GM19035 (cell line): ENCODE data around the gene TUFM.
"Not testable (repeated sequence)": the region's sequence is repeated elsewhere in the genome, so short reads cannot be mapped to it uniquely, and the experiment has no call there.

Source experiments
- ATAC-seq: cut with Tn5 transposase; IDR thresholded peaks from one replicate; pipeline ENCODE4 v1.9.1; 2021; ENCODE audit not compliant: unreplicated experiment

The TUFM gene

DNA sequence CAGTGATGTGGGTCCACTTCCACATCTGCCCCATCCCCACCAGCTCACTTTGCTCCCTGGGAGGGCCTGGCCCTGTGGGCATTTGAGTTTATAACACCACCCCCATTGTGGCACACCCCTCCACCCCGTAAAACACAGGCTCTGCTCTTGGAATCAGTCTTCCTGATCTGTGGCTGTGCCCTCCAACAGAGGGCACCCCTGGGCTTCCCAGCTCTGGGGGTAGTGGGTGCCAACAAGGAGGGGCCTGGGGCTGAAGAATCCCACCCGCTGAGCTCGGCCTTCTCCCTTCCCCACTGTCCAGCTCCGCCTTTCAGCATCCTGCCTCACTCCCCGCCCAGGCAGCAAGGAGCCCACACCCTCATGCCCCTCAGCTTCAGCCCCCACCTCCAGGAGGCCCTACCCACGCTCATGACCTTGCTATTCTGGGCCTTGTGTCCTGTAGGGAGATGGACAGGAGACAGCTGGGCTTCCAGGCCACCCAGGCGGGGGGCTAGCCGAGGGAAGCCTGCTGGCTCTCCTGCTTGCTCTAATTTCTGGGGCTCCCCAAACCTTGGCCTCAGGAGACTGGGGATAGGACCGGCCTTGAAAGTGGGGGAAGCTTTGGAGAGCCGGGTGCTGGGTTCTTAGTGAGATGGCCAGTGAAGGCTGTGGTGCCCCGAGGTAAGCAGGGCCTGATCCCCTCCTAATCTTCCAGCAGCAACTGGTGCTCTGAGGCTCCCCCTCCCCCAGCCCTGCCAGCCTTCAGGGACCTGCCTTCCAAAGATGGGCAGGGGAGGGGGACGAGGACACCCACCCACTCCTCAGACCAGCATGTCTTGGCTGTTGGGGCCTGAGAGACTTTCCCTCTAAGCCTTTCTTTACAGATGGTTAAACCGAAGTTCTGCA, 29.2 kb upstream of the TUFM start:
- ATAC-seq: no peak

DNA sequence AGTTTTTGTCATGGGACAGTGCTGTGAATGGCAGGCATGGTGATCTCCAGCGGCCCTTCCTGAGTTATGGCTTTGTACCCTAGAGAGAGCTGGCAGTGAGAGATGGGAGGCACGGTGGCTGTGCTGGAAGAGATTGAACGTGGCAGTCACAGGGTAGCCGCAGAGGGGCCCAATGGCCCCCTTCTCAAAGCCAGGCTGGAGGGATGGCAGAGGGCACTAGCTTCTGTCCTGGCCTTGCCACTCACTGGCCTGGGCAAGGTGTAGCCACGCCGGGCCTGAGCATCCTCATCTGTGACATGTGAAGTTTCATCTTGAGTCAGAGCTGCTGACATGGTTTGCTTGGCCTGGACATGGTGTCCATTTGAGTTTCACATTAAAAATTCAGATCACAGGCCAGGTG, 28.3 kb upstream of the TUFM start:
- no peak for ATAC-seq

DNA sequence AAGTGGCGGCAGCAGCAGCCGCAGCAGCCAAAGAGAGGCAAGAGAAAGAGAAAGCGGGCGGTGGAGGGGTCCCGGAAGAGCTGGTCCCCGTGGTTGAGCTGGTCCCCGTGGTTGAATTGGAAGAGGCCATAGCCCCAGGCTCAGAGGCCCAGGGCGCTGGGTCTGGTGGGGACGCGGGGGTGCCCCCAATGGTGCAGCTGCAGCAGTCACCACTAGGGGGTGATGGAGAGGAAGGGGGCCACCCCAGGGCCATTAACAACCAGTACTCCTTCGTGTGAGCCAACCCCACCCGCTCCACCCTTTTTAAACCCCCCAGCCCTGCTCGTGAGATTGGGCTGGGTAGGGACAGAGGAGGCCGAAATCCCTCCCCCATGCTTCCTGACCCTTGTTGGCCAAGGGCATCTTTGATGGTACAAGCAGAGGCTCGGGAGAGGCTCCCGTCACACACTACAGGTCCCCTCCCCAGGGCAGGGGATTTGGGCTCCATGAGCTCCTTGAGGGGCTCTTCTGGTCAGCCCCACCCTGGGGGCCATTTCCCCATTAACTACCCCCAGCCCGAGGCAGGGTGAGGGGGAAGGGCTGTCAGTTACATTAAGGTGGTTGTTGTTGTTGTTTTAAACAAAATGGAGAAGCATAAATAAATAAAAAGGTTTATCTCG, 27.5 kb upstream of the TUFM start:
- ATAC-seq: no peak

DNA sequence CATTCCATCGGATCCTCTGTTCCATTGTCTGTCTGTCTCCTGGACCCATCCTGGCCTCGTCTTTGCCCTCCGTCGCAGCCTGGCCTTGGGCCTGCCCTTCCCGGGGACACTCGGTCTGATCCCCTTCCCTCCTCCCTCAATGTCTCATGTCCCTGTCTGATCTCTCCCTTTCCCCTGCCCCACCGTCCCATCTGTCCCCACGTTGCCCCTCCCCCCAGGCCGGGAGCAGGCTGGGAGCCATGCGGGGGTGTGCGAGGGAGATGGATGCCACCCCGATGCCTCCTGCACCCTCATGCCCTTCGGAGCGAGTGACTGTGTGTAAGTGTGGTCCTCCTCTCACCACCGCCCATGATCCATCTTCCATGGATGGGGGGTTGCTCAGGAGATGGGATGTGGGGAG, 26.8 kb upstream of the TUFM start:
- no peak for ATAC-seq

DNA sequence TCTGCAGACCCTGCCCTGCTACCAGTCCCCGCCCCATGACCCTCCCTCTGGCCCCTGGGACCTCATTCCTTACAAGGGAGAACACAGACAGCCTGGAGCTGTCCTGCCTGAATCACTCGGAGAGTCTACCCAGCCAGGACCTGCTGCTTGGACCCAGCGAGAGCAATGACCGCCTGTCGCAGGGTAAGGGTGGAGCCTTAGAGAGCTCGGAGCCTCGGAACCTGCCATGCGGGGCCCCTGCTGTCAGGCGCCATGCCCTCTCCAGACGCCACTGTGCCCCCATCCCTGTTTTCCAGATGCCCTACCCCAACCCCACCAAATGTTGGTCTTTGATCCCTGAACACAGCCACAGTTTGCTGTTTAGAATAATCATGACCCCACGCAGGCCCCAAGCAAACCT, 23.1 kb upstream of the TUFM start:
- ATAC-seq: no peak

DNA sequence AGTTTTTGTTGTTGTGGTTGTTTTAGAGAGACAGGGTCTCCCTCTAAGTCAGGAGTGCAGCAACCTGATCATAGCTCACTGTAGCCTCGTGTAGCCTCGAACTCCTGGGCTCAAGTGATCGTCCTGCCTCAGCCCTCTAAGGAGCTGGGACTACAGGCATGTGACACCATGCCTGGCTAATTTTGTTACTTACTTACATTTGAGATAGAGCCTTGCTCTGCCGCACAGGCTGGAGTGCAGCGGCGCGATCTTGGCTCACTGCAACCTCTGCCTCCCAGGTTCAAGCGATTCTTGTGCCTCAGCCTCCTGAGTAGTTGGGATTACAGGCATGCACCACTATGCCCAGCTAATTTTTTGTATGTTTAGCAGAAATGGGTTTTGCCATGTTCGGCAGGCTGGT, 21.5 kb upstream of the TUFM start:
- not testable (repeated sequence) for ATAC-seq

DNA sequence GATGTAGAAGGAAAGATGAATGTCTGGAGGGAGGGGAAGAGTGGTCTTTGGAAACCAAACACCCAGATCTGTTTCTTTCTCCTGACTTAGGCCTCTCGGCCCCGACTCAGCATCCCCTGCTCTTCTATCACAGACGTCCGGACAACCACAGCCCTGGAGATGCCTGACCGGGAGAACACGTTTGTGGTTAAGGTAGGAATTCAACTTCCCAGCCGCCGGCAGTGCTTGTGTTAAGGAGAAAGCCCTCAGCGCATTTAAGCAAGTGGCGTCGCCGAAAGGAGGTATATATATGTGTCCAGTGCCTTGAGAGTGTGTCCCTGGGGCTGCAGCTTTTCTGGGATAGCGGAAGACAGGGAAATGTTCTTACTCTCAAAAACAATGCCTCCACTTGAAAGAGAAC, 21.1 kb upstream of the TUFM start:
- ATAC-seq: no peak

DNA sequence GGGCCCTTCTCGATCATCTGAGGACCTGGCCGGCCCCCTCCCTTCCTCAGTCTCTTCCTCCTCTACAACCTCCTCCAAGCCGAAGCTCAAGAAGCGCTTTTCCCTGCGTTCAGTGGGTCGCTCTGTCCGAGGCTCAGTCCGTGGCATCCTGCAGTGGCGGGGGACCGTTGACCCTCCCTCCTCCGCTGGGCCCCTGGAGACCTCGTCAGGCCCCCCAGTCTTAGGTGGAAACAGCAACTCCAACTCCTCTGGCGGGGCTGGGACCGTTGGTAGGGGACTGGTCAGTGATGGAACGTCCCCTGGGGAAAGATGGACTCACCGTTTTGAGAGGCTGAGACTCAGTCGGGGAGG, 20.3 kb upstream of the TUFM start:
- no peak for ATAC-seq

DNA sequence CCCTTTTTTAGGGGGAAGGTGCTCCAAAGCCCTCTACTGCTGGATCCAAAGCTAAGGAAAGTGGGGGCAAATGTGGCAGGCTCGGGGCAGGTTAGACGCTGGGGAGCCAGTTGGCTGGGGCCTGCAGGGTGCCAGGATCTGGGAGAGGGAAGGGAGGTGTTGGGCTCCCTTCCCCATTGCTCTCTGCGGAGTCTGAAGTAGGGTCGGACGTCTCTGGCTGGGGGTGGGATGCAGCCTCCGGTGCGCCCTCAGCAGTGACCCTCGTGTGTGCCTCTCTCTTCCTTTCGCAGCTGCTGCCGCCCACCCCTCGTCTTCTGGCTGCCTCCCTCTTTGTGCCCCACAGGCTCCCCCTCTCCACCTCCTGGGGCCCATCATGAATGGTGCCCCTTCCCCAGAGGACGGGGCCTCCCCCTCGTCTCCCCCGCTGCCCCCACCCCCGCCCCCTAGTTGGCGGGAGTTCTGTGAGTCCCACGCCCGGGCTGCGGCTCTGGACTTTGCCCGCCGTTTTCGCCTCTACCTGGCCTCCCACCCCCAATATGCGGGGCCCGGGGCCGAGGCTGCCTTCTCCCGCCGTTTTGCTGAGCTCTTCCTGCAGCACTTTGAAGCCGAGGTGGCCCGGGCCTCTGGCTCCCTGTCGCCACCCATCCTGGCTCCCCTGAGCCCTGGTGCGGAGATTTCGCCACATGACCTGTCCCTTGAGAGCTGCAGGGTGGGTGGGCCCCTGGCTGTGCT, 19.7 kb upstream of the TUFM start:
- no peak for ATAC-seq

DNA sequence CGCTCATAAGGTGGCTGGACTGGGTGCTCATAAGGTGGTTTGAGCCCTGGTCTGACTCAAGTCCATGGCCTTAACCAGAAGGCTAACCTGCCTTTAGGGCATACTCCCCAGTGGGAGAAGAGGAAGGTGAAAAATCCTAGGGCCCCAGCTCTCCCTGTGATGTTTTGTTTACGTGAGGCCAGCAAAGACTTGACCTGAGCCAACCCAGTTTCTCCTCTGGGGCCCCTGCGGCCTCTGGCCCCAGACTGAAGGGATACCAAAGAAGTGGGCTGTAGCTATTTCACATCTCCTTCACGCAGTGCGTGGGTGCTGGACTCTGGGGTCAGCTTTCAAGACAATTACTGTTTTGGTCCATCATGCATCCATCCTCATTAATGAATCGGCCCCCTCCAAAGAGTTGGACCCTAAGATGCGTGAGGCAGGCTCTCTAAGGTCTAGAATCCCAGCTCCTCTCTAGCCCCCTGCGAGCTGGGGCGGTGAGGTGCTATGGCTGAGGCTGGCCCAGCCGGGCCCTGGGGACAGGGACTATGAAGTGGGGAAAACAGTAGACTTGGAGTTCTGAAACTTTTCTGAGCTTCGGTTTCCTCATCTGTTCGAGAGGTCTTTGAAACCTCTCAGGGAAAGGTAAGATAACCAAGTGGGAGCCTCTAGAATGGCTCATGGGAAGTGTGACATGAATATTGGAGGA, 19.0 kb upstream of the TUFM start:
- ATAC-seq: no peak

DNA sequence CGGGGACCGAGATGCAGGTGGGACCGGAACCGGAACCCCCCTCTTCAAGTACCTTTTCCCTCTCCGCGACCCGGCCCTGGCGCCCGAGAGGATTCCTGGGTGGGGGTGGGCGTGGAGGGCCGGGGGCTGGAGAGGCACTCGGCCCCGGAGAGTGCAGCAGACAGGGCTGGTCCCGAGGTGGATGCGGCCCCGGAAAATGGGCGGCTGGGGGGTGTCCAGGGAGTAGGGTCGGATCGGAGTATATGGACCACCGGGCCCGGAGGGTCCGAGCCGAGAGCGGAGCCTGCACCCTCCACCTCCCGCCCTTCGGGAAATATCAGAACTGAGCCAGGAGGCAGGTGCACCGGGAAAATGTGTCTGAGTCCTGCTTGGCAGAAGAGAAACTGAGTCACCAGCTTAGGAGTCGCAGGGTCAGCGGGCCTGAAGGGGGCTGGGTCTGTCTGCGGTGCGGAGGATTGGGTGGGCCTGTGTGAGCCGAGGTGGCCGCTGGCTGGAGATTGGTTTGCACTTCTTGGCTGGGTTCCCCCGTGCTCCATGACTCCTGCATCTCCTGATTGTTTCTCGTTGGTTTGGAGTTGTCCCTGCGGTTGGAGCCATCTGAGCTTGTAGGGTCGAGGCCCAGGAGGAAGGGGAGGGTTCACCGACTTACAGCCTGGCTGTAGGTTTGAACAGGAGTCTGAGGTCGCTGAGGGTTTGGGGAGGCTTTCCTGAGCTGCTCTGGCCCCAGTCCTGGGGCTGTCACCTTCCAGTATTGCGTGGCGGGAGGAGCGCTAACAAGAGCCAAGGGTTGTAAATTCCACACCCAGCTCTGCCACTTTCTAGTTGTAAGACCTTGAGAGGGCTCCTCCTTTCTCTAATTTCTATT, 18.0 kb upstream of the TUFM start:
- ATAC-seq: peak; percentile 6

DNA sequence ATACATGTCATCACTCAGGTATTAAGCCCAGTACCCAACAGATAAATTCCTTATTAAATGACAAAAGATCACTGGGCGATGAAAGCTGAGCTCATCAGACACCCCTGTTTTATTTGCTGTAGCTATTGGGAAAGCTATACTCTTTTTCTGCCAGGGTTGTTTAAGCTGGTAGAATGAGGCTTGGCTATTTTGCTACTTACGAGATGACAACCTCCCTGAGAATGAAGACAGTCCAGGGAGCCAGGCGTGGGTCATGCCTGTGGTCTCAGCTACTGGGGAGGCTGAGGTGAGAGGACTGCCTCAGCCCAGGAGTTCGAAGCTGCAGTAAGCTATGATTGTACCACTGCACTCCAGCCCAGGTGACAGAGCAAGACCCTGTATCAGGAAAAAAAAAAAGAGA, 13.2 kb upstream of the TUFM start:
- no peak for ATAC-seq

DNA sequence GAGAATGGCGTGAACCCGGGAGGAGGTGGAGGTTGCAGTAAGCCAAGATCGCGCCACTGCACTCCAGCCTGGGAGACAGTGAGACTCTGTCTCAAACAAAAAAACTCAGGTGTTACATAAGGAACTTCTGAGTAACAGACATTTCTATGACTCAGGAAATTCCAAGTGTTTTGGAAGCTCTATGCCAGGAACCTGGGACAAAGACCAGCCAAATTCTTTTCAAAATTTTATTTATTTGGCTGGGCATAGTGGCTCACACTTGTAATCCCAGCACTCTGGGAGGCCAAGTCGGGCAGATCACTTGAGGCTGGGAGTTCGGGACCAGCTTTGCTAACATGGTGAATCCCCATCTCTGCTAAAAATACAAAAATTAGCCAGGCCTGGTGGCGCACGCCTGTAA, 12.3 kb upstream of the TUFM start:
- ATAC-seq: no peak

DNA sequence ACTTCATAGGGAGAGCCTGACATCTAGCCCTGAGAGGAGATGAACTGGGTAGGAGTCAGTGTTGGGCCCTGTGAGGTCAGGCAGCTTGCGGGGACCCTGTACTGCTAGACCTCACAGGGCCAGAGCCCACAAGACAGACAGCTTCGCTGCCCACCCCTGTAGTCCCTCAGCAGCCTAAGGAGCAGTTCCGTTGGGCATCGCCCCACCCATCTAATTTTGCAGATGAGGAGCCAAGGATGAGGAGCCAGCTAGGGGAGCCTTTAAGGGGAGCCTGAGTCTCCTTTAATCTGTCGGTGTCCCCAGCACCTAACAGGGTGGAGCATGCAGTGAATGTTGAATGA, 755 bp upstream of the TUFM start:
- ATAC-seq: peak; percentile 7

DNA sequence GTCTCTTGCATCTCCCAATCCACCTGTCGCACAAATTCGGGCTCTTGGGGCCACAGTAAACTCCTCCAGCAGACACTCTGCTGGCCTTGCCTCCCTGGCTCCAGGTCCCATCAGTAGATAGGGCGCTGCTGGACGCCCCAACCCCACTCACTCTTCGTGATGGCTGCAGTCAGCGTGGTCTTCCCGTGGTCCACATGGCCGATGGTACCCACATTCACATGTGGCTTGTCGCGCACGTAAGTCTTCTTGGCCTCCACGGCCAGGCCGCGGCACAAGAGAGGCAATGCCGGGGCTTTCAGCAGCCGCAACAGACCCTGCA, 428 bp downstream of the TUFM start:
- ATAC-seq: peak; percentile 4

DNA sequence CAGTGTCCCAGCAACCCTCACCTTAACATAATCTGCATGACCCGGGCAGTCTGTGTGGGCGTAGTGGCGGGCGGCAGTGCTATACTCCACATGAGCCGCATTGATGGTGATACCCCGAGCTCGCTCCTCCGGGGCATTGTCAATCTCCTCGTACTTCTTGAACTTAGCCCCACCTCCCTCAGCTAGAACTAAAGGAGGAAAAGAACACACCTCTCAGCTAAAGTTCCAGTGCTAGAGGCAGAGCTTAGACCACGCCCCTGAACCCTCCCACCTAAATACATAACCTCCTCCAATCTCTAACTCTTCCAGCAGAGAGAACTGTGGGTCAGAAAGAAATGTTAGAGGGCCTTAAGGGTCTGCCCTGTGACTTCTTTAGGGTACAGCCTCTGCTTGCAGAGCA, 855 bp downstream of the TUFM start:
- no peak for ATAC-seq

DNA sequence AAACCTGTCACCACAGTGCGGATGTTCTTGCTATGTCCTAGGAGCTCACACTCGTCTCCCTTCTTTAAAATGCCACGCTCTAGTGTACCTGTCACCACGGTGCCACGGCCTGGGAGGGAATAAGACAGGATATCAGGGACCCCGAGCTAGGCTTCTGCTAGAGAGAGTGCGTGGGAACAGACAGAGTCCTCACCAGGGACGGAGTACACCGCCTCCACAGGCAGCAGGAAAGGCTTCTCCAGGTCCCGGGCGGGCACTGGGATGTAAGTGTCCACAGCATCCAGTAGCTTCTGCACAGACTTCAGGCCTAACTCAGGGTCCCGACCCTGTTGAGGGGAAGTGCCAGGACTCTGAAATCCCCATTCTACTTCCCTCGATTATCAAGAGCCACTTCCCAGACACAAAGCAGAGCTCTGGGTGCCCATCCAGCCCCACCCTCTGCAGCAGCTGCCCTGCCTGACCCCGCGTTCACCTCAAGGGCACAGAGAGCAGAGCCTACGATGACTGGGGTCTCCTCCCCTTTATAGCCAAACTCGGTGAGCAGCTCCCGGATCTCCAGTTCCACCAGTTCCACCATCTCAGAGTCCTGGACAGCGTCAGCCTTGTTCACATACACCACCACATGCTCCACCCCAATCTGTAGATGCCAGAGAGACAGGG, 1.8 kb downstream of the TUFM start:
- ATAC-seq: no peak

DNA sequence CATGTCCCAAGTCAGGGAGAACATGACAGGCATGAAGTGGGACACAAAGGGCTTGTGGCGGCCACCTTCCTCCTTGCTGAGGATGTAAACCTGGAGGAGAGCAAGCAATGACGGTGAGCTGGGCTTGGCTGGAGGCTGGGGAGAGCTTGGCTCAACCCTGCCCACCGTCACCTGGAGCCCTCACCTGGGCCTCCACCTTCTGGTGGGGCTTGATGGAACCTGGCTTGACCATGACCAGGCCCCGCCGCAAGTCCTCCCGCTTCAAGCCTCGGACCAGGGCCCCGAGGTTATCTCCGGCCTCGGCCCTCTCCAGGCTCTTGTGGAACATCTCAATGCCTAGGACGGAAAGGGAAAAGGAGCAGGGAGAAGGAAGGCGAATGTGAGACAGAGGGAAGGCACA, 2.4 kb downstream of the TUFM start:
- no peak for ATAC-seq

DNA sequence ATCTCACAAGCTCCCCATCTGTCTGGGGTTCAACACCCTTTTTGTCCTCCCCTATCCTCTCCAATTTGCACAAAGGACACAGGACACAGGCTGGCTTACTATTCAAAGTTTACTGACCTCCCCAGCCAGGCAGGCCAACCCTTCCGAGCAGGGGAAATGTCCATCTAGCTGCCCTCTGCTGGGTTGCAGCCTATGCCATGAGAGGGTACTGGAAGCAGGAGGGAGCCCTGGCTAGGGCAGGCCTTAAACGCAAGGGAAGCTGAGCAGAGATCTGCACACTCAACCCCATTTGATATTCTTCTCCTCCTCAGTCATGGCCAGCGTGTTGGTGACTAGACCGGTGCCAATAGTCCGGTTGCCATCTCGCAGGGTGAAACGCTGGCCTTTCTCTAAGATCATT, 3.5 kb downstream of the TUFM start:
- ATAC-seq: no peak

DNA sequence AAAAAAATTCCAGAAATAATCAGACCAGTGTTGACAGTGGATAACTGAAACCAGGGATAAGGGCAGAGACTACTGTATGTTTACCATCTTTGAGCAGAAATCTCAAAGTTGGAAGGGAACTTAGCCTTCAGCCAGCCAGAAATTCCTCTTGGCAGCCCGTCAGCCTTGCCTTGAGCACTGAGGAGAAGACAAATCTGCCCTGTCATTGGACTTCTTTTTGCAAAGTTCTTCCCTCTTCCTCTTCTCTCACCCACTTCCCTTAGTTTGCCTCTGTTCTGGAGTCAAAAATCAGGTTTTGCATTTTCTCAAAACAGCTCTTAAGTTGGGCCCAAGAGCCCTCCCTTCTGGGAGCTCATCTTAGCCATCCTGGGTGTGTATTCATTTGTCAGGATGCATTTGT, 6.2 kb downstream of the TUFM start:
- ATAC-seq: no peak
